GM18499 (cell line): Measurements from ENCODE around the gene RFC1.
"Not testable (repeated sequence)": the region's sequence is repeated elsewhere in the genome, so short reads cannot be mapped to it uniquely, and the experiment has no call there.

Experiments
- ATAC-seq: cut with Tn5 transposase; IDR thresholded peaks from one replicate; pipeline ENCODE4 v1.9.1; 2021; ENCODE audit warnings: moderate number of reproducible peaks; ENCODE audit not compliant: insufficient read depth, unreplicated experiment

The RFC1 gene

GRCh38 chr4:39365830-39366771 lies at the start of gene RFC1:
Gene RFC1, minus strand, starts transcription at chr4:39366362. Its CDS starts 121 bp downstream, at chr4:39366241.
- ATAC-seq: no peak

- ATAC-seq: no peak
Measured at GRCh38 chr4:39415678-39416283, 49.6 kb upstream of the RFC1 start.

- ATAC-seq: not testable (repeated sequence)
Measured at GRCh38 chr4:39411561-39411960, 45.4 kb upstream of the RFC1 start.

- ATAC-seq: no peak
Measured at GRCh38 chr4:39410415-39410814, 44.3 kb upstream of the RFC1 start.

- no peak for ATAC-seq
Measured at GRCh38 chr4:39407584-39407885, 41.4 kb upstream of the RFC1 start.

GRCh38 chr4:39406763-39407583 lies 40.8 kb upstream of the RFC1 start, which contains the start of gene KLB:
Gene KLB, plus strand, starts transcription at chr4:39406930. Its CDS starts 20 bp downstream, at chr4:39406950.
- ATAC-seq: no peak

- ATAC-seq: not testable (repeated sequence)
Measured at GRCh38 chr4:39401640-39402039, 35.5 kb upstream of the RFC1 start.

GRCh38 chr4:39394706-39395105 lies 28.5 kb upstream of the RFC1 start:
- ATAC-seq: no peak

- no peak for ATAC-seq
Measured at GRCh38 chr4:39390603-39391002, 24.4 kb upstream of the RFC1 start.

- ATAC-seq: no peak
Measured at GRCh38 chr4:39384563-39384962, 18.4 kb upstream of the RFC1 start.

GRCh38 chr4:39383690-39384089 lies 17.5 kb upstream of the RFC1 start:
- ATAC-seq: no peak

- no peak for ATAC-seq
Measured at GRCh38 chr4:39375478-39375877, 9.3 kb upstream of the RFC1 start.

- not testable (repeated sequence) for ATAC-seq
Measured at GRCh38 chr4:39371209-39371608, 5.0 kb upstream of the RFC1 start.

GRCh38 chr4:39369301-39369700 lies 3.1 kb upstream of the RFC1 start:
- ATAC-seq: no peak

- ATAC-seq: no peak
Measured at GRCh38 chr4:39367166-39367565, 1.0 kb upstream of the RFC1 start.

- no peak for ATAC-seq
Measured at GRCh38 chr4:39365360-39365759, 802 bp downstream of the RFC1 start.

- peak; percentile 36 for ATAC-seq
Measured at GRCh38 chr4:39363773-39364393, 2.3 kb downstream of the RFC1 start.

- no peak for ATAC-seq
Measured at GRCh38 chr4:39362827-39363226, 3.3 kb downstream of the RFC1 start.

- peak; percentile 56 for ATAC-seq
Measured at GRCh38 chr4:39360611-39361010, 5.6 kb downstream of the RFC1 start.

- no peak for ATAC-seq
Measured at GRCh38 chr4:39357002-39357401, 9.2 kb downstream of the RFC1 start.

- no peak for ATAC-seq
Measured at GRCh38 chr4:39354254-39354552, 12.0 kb downstream of the RFC1 start.
